NK-92 (cell line): ENCODE results near the gene YPEL1.

ENCODE experiments used
- DNase-seq: peaks from one replicate; lab custom pipeline; 2025; ENCODE audit not compliant: unreplicated experiment; lab: John Stamatoyannopoulos, UW

Gene YPEL1

DNA sequence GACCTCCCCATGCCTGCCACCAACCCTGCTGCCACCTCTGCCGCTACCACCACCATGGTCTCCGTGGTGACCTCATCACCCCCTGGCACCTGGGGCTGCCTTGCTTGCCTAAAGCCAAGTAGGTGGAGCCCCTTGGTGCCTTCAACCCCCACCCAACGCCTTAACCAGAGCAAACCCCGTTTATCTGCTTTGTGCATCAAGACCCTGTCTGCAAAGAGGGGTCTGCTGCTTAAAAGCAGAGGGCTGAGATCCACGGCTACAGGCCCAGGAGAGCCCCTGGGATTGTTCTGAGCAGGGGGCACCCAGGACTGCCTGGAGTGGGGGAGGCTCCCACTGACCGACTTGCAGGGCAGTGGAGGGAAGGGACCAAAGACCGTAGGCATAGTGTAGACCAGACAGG is 74.7 kb downstream of the YPEL1 start:
- no peak for DNase-seq

- no peak for DNase-seq
Measured at GRCh38 chr22:21659864-21660525, 75.6 kb downstream of the YPEL1 start.

- DNase-seq = no peak
Measured at GRCh38 chr22:21657360-21658032, 78.1 kb downstream of the YPEL1 start.

DNA sequence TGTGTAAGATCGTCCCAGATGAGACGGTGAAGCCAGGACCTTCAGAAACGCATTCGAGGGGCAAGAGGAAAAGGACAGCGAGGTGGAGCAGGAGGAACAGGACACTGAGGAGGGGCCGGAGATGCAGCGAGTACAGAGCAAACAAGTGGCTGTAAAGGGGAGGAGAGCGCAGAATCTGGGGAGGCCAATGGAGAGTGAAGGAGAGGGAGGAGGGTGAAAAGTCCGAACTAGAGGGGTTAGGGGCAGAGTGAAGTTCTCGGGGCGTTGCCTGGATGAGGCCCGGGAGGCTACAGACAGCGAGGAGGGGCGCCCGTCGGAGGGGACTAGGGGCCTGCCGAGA is 78.6 kb downstream of the YPEL1 start:
- no peak for DNase-seq

- no peak for DNase-seq
Measured at GRCh38 chr22:21652547-21653545, 82.7 kb downstream of the YPEL1 start.

GRCh38 chr22:21652010-21652546 is 83.5 kb downstream of the YPEL1 start:
- no peak for DNase-seq

- no peak for DNase-seq
Measured at GRCh38 chr22:21651521-21652009, 84.0 kb downstream of the YPEL1 start.

GRCh38 chr22:21650823-21651520 is 84.6 kb downstream of the YPEL1 start:
- no peak for DNase-seq

DNA sequence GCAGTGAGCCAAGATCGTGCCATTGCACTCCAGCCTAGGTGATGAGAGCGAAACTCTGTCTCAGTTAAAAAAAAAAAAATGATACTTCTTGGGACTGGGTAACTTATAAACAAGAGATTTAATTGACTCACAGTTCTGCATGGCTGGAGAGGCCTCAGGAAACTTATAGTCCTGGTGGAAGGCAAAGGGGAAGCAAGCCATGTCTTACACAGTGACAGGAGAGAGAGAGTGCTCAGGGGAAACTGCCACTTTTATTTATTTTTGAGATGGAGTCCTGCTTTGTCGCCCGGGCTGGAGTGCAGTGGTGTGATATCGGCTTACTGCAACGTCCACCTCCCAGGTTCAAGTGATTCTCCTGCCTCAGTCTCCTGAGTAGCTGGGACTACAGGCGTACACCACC is 85.3 kb downstream of the YPEL1 start:
- DNase-seq = no peak
